ENCODE measurements around the gene C10orf53.

Gene C10orf53

DNA sequence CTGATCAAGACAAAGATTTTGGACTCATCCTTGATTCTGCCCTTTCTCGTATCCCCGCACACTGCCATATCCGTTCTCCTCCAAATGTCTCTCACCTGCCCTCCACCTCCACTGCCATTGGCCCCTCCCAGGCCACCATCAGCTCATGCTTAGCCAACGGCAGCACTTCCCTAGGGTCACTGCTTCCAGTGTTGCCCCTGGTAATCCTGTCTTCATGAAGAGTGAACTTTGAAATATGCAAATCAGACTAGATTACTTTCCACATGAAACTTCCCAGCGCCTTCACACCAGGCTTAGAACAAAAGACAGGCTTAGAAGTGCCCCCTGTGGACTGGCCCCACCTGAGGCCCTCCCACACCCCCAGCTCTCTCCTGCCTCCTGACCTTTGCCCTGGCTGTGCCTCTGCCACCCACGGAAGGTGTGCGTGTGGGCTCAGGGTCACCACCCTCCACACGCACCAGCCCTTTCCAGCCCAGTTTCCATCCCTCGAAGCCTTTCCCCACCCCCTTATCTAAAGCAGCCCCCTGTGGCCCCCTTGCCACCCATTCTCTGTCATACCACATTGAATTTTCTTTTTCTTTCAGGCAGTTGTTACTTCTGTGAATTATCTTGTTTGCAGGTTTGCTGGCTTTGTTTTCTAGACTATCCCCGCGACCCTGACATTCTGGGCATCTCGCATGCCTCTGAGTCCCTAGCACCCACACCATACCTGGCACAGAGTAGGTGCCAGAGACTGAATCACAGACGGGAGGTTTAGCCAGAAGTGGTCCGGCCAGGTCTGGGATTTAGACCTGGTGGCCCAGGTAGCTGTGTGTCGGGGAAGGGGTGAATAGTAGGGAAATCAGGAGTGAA lies 26.8 kb upstream of the C10orf53 start:
- ChIA-PET POLR2A (ENCODE audit: low non-redundant PET) (no interaction called here), CTCF (interaction anchor here (0.5 kb wide), 1 partner anchor 847 kb away, joined by 3 read pairs; no protein-coding TSS in a partner anchor)
- TF ChIP-seq, protein P1, sequence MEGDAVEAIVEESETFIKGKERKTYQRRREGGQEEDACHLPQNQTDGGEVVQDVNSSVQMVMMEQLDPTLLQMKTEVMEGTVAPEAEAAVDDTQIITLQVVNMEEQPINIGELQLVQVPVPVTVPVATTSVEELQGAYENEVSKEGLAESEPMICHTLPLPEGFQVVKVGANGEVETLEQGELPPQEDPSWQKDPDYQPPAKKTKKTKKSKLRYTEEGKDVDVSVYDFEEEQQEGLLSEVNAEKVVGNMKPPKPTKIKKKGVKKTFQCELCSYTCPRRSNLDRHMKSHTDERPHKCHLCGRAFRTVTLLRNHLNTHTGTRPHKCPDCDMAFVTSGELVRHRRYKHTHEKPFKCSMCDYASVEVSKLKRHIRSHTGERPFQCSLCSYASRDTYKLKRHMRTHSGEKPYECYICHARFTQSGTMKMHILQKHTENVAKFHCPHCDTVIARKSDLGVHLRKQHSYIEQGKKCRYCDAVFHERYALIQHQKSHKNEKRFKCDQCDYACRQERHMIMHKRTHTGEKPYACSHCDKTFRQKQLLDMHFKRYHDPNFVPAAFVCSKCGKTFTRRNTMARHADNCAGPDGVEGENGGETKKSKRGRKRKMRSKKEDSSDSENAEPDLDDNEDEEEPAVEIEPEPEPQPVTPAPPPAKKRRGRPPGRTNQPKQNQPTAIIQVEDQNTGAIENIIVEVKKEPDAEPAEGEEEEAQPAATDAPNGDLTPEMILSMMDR (conservative IDR thresholded peaks at IDR 0.05; ENCODE audit: low read depth) = no peak
- no peak overlapping the region for H3K27ac ChIP-seq
- DNase-seq (ENCODE audit: low spot score) = no peak

DNA sequence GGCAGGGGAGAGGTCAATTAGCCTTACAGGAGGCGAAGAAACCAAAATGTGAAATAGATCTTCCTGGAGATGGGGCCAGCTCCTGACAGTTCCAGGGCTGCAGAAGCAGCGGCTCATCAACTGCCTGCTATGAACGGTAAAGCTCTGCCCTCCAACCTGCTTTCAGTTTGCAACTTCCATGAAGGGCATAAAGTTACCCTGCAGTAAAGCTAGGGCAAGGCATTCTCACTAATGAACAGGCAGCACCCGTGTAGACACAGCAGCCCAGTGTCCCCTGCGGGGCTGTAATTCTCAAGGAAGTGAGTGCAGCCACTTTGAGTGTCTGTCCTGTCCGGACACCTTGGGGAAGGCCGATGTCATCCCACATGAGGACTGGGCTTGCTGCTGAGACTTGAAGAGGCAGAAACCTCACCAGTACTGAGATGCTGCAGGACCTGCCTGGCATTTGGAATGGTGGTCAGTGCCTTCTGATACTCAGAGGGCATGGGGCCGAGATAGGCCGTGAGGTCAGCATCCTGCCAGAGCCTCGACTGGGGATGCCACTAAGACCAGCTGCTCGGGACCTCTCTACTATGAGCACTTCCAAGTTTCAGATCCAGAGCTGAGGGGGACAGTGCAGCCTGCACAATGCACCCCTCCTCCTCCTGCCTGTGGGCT lies 26.1 kb upstream of the C10orf53 start:
- no peak overlapping the region for H3K27ac ChIP-seq
- ChIA-PET POLR2A (ENCODE audit: low non-redundant PET) (no interaction called here), CTCF (no interaction called here)

DNA sequence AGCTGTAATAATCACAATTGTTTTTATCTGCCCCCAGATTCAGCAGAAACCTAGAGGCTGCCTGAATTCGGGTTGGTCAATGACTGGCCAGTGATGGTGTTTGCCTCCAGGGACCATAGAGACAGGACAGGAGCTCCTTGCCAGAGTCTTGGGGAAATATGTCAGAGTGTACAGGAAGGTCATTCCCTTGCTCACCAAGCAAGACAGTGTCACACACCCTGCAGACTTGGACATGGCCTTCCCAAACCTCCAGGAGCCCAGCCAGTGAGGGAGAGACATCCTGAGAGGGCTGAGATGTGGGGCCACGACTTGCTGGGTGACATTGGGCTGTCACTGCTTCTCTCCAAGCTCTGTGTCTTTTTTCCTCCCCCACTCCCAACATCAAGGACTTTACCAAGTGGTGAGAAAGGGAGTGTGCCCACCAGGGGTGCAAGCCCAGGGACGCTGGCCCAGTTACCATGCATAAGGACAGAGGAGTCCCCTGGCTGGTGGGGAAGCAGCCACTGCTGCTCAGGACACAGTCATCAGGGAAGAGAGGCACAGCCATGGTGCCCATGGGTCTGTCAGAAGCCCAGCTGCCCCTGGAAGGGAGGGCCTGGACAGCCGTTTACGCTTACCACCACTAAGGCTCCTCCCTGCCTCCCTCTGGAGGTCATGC lies 25.3 kb upstream of the C10orf53 start:
- H3K27ac ChIP-seq = no peak overlapping the region
- no peak for DNase-seq (ENCODE audit: low spot score)
- TF ChIP-seq, protein P1 (conservative IDR thresholded peaks at IDR 0.05; ENCODE audit: low read depth) = no peak
- POLR2A ChIA-PET (ENCODE audit: low non-redundant PET) = no interaction called here
- CTCF ChIA-PET = interaction anchor here (0.6 kb wide), 1 partner anchor 9 kb away, joined by 3 read pairs; no protein-coding TSS in a partner anchor

More for the DNA sequence above, 26.1 kb upstream of the C10orf53 start:
- DNase-seq (ENCODE audit: low spot score) = no peak
- TF ChIP-seq, protein P1 (conservative IDR thresholded peaks at IDR 0.05; ENCODE audit: low read depth) = no peak

DNA sequence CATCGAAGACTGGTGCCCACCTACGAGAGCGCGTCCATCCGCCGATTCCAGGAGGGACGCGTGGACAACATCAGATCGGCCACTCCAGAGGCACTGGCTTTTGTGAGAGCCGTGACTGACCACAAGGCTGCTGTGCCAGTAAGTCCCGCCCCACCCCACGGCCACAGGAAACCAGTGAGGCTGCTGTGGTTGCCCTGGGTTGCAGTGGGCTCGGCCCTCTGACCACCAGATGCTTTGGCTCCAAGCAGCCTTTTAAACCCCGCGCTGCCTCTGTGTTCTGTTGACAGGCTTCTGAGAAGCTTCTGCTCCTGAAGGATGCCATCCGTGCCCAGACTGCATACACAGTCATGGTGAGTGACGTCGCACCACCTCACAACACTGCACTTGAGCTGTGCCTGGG lies 24.4 kb upstream of the C10orf53 start:
- H3K27ac ChIP-seq = no peak overlapping the region
- ChIA-PET POLR2A (ENCODE audit: low non-redundant PET) (no interaction called here), CTCF (interaction anchor here (0.5 kb wide), 1 partner anchor 1005 kb away, joined by 3 read pairs; no protein-coding TSS in a partner anchor)
- DNase-seq (ENCODE audit: low spot score) = no peak
- TF ChIP-seq, protein P1 (conservative IDR thresholded peaks at IDR 0.05; ENCODE audit: low read depth) = no peak

DNA sequence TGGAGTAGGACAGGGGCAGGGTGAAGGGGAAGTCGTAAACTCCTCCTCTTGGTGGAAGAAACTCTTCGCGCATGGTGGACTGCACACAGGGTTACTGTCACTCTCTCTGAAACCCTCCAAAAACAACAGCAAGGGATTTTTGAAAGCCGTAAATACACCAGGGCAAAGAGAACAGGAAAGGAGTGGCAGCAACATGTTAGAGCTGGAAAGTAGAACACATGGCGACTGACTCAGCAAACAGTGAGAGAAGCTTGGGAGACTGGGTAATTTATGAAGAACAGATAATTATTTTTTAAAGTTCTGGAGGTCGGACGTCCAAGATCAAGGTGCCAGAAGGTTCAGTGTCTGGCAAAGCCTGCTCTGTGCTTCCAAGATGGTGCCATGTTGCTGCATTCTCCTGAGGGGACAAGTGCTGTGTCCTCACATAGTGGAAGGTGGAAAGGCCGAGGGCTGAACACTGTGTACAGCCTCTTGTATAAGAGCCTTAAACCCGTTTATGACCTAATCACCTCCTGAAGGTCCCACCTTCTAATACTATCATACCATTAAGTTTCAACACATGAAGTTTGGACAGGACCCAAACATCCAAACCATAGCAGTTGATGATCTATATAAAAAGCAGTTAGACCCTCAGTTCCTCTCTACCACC lies 22.5 kb upstream of the C10orf53 start:
- TF ChIP-seq, protein P1 (conservative IDR thresholded peaks at IDR 0.05; ENCODE audit: low read depth) = no peak
- CTCF ChIA-PET = interaction anchor here (0.6 kb wide), 1 partner anchor 151 kb away, joined by 8 read pairs; no protein-coding TSS in a partner anchor
- H3K27ac ChIP-seq = peak overlapping the region; percentile 26; the same call in 1 of the 2 replicates
- DNase-seq (ENCODE audit: low spot score) = no peak
- POLR2A ChIA-PET (ENCODE audit: low non-redundant PET) = no interaction called here

DNA sequence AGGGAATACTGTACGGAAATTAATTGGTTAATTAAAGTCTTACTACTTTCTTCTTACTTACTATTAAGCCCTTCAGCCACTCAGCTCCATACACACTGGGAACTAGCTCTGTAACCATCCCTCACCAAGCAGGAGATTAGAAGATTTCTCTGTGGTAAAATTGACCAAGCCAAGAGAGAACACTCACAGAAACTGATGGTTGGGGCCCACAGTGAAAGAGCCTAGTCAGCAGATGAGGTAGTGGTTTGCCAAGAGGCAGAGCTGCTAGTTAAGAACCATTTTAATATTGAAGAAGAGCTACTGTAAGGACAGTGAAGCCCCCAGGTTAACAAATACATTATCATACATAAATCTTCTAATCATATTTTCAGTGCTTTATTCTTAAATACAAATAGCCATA lies 21.8 kb upstream of the C10orf53 start:
- DNase-seq (ENCODE audit: low spot score) = no peak
- CTCF ChIA-PET = no interaction called here
- POLR2A ChIA-PET (ENCODE audit: low non-redundant PET) = no interaction called here
- TF ChIP-seq, protein P1 (conservative IDR thresholded peaks at IDR 0.05; ENCODE audit: low read depth) = no peak
- no peak overlapping the region for H3K27ac ChIP-seq

Measured in RWPE1 (cell line).